UCSD-AML1 (cell line): Measurements from ENCODE around the gene LIG1.

ENCODE experiments used
- DNase-seq: peaks from one replicate; lab custom pipeline; 2025; ENCODE audit not compliant: unreplicated experiment; lab: John Stamatoyannopoulos, UW

Gene LIG1

DNA sequence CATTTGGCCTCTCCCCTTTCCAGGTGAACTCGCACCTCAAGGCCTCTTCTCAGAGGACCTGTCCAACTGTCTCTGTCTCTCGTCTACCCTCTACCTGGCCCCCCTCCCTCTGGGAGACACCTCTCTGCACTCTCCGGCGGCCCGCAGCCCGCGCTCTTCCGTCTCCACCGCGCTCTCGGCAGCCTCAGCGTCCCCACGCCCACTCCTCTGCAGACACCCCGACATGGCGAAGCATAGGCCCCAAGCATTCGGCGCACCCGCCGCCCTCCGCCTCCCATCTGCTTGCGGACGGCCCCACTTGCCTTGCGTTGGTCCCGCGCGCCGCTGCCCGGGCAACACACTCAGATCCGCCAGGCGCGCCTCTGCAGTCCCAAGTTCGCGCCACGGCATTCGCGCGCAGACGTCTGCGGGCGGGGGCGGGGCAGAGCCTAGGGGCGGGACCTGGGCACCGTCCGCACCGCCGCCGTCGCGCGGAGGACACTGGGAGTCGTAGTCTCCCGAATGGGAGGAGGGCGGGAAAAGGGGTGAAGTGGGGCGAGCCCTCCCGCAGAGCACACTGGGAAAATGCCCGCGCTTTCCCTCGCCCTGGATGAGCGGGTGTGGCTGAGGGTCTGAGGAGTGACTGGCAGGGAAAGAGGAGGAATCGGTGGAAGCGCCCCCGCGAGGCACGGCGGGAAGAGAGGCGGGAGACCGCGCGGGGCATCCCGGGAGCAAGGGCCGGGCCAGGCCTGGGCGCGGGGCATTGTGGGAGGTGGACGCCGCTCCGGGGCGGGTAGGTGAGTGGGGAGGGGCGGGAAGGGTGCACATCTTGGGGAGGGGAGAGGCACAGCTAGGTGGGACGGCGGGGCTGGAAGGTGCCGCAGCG lies at the start of gene LIG1, which contains the start of gene ZSWIM9:
Gene LIG1, minus strand, starts transcription at position 406 of the 865 bp plus-strand sequence. CDS start 4,778 bp downstream, outside the sequence.
Gene ZSWIM9, plus strand, starts transcription at position 742 of the 865 bp plus-strand sequence. CDS start 1,123 bp downstream, outside the sequence.
- peak; percentile 94 for DNase-seq

DNA sequence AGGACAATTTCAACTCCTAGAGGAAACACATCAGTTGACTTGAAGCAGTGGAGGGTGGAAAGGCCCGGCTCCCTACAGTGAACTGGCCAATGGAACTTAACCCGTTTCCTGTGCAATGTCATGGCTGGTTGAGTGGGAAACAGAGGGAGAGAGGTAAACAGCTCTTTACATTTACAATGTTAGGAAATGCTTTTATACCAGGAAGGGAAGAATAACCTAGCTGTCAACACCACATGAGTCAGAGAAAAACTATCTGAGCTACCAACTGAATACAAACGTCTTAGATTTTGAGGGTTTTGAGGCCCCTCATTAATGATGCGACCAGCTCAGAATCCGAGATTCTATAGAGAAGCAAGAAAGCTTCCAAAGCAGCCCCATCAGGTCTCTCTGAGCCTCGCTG lies 48.9 kb upstream of the LIG1 start:
- no peak for DNase-seq

DNA sequence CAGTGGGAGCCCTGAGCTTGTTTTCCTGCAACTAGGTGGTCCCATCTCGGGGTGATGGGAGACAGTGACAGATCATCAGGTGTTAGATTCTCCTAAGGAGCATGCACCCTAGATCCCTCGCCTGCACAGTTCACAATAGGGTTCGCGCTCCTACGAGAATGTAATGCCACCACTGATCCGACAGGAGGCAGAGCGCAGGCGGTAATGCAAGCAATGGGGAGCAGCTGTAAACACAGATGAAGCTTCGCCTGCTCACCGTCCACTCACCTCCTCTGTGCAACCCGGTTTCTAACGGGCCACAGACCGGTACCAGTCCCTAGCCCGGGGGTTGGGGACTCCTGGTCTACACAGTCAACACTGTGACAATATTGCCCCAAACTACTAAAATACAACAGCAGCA lies 46.8 kb upstream of the LIG1 start:
- no peak for DNase-seq

DNA sequence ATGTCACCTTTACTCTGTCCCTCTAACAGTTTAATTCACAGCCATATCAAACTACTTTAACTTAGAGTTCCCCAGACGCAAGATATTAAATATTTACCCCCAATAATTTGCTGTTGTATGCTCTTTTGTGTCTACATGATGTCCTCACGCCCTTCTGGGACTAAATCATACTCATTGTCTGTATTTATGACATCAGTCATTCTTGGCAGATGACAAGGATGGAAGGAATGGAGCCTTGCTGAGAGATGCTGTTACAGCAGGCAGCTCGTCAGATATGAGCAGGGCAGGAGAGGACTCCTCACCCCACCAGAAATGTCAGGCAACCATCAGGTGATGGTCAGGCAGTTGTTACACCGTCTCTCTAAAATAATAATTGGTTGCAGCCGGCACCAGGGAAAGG lies 43.8 kb upstream of the LIG1 start:
- DNase-seq: no peak

DNA sequence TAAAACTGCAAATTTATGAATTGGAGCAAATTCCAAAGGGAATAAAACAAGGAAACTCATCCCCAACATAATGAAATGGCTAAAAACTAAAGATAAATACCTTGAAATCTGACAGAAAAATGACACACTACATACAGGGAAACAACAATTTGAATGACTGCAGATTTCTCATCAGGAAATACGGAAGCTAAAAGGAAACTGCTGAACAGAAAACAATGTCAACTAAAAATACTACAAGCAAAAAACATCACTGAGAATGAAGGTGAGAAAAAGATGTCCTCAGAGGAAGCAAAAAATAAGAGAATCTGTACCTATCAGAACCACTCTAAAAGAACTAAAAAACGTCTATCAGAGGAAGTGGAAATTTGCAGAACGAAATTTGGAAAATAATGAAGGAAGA lies 39.9 kb upstream of the LIG1 start:
- no peak for DNase-seq

DNA sequence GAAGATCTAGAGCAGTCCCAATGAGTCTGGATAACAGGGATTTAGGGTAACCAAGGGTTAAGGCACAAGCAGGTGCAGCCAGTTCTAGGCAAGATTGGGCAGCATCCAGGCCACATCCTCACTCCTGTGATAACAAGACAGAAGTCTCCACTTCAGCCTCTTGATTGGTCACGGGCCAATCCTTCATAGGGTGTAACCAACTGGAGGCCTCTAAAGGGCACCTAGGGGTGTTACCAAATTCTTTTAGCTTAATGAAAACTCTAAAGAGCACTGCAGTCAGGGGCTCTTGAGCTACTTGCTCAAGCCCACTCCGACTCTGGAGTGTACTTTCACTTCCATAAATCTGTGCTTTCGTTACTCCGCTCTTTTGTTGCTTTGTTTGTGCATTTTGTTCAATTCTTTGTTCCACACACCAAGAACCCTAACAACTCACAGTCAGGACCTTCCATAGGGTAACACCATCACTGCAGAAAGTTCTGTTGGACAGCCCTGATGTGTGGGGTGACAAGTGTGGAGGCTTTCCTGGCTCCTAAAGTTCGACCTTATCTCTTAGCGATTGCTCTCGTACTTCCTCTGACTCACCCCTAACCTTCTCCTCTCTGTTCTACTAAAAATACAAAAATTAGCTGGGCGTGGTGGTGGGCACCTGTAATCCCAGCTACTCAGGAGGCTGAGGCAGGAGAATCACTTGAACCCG lies 36.4 kb upstream of the LIG1 start:
- no peak for DNase-seq

DNA sequence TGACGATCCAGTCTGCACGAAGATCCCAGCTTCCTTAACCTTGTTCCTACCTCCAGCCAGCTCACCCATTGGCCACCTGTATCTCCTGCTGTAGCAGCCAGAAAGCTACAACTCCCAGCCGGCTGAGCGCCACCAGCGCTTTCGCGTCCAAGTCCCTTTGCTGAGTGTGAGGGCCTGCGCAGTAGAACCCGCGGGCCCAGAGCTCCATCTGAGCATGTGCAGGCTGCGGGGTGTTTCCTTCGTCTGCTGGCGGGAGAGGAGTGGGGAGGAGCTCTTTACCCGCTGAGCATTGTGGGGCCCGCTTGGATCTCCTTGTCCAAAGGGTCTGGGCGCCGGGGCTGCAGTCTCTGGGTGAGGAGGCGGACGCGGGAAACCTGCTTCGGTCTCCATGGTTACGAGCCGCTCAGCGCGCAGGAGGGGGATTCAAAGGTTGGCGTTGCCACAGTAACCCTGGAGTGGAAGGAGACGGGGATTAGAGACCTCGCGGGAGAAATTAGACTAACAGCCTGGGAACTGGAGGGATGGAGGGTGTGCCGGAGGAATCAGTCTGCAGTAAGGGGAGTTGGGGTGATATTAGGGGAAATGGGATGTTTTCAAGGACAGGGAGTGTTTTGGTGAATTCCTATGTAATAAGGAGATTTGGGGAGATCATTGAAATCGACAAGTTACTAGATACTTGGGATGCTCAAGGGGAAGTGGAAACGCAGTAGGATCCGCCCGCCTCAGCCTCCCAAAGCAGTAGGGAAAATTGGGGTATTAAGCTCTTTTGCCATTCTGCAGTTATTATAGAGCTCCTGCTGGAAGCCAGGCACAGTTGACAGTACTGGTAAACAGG lies 33.9 kb upstream of the LIG1 start:
- DNase-seq: peak; percentile 92

DNA sequence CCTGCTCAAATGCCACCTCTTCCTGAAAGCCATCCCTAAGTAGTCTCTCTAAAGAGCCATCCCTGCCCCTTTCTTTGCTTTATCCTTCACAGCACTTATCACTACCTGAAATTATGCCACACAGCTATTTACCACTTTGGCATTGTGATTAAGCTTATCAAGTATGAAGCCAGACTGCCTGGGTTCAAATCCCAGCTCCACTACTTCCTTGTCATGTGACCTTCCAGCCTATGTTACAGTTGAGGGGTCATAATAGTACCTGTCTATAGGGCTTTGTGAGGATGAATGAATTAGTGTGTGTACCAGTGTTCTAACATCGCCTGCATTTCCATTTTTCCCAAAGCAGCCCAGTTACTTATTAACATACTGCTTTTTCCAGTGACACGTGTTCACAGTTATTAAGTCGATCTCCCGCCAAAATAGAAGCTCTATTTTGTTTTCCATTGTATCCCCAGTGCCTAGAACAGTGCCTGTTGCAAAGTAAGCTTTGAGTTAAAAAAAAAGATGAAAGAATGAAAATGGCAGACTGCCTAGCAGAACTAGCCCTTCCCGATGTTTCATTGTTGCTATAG lies 33.2 kb upstream of the LIG1 start:
- DNase-seq: no peak

DNA sequence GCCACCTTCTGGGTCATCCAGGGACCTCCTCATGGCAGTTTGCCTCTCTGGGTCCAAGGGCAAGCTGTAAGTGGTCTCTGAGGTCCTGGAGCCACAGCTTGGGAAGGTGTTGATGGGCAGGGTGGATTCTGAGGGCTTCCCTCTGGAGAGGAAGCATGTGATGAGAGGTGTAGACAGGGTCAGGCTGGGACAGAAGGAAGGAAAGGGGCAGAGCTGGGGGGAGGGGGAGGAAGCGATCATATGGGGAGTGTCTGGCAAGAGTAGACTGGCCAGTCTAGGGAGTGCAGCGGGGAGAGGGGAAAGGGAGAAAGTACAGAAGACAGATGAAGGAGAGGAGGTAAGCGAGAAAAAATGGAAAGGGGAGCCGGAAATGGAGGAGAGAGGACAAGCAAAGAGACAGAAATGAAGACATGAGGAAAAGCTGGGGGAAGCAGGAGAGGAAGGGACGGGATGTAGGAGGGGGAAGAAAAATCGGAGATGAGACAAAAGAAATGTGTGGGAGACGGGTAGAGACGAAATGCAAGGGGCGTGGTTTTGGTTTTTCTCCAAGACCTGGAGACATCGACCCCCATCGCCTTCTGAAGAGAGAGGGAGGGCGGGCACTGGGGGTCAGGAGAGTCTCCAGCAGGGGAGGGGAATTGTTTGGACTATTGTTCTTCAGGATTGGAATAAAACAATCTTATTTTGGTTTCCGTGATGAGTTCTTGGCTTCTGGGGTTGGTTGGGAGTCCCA lies 27.0 kb upstream of the LIG1 start:
- peak; percentile 49 for DNase-seq

DNA sequence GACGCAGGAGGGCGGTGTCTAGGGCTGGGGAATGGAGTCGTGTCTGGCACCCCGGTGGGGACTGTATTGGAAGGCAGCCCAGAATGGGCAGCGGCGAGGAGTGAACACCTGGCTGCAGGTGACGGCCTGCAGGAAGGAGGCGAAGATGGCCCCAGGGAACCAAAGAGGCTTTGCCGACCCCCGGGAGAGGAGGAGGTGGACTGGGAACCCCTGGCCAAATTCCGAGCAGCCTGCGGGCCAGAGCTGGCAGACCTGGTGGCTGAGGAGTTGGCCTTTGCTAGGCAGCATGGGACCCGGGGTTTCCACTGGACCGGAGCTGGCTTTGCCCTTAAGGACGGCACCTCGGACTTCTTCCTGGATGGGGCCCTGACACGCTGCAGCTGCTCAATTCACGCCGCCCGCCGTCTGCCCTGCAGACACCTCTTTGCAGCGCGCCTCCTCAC lies 26.2 kb upstream of the LIG1 start:
- no peak for DNase-seq

DNA sequence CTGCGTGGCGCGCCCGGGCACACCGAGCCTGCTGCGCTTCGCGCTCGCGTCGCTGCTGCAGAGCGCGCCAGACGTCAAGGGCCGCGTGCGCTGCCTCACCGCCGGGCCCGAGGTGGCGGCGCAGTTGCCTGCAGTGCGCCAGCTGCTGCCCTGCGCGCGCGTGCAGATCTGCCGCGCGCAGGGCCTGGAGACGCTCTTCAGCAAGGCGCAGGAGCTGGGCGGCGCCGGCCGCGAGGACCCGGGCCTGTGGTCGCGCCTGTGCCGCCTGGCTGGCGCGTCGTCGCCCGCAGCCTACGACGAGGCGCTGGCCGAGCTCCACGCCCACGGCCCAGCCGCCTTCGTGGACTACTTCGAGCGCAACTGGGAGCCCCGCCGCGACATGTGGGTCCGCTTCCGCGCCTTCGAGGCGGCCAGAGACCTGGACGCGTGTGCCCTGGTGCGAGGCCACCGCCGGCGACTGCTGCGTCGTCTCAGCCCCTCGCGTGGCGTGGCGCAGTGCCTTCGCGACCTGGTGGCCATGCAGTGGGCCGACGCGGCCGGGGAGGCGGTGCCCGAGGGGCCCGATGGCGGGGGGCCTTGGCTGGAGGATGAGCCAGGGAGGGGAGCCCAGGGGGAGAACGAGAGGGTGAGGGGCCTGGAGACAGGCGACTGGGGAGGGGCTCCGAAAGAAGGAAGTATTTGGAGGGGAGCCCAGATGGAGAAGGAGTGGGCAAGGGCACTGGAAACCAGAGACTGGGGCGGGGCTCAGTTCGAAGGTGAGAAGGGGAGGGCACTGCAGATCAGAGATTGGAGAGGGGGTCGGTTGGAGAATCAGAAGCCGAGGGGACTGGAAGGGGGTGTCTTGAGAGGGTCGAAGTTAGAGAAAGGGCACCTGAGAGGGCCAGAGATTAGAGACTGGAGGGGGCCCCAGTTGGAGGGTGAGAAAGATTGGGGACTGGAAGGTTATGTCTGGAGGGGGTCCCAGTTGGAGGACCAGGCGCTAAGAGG lies 25.0 kb upstream of the LIG1 start:
- no peak for DNase-seq

DNA sequence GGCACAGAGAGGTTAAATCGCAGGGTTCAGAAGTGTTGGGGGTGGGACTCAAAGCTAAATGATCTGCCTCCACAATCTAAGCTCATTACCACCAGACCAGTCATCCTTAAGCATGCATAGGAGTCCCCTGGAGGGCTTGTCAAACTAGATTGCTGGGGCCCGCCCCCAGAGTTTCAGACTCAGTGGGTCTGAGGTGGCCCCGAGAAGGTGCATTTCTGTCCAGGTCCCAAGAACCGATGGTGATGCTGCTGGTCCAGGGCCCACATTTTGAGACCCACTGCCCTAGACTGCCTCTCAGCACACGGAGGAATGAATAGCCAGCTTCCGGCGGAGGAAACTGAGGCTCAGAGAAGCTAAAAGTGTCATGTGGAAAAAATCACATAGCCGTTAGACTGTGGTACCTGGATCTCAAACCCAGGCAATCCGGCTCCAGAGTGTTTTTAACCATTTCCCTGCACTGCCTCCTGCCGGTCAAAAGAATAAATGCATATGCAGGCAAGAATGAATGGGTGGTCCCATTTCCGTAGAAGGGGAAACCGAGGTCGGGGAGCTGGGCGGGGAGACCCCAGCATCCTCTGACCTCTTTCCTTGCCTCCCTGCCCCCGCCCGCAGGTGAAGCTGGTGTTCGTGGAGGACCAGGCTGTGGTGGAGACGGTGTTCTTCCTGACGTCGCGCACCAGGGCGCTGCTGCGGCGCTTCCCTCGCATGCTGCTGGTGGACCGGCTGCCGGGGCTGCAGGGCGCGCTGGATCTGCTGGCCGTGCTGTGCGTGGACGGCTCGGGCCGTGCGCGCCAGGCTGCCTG lies 24.1 kb upstream of the LIG1 start:
- DNase-seq: no peak

DNA sequence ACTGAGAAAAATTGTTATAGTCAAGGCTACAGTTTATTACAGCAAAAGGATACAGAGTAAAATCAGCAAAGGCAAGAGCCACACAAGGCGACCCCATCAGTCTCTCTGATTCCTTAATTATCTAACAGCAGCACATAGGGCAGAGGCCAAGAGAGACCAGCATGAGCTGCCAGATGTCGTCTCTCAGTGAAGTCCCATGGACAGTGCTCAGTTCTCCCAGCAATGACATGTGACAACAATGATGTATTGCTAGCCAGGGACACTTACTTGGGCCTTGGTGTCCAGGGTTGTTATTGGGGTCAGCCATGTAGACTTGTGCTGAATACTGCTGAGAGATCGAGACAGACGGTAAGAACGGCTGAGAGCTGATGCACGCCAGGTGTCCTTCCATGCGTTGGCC lies 22.6 kb upstream of the LIG1 start:
- DNase-seq: no peak

DNA sequence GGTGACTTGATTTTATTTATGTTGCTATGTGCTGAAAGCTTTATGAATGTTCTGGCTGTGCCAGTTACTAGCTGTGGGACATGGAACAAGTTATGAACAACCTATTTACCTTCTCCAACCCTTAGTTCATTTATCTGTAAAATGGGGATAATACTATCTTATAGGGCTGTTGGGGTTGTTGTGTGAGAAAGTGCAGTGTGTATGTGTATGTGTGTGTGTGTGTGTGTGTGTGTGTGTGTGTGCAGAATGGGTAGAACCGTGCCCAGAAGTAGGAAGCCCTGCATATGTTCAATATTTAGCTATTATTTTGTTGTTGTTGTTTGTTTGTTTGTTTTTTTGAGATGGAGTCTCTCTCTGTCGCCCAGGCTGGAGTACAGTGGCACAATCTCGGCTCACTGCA lies 20.7 kb upstream of the LIG1 start:
- DNase-seq: no peak

DNA sequence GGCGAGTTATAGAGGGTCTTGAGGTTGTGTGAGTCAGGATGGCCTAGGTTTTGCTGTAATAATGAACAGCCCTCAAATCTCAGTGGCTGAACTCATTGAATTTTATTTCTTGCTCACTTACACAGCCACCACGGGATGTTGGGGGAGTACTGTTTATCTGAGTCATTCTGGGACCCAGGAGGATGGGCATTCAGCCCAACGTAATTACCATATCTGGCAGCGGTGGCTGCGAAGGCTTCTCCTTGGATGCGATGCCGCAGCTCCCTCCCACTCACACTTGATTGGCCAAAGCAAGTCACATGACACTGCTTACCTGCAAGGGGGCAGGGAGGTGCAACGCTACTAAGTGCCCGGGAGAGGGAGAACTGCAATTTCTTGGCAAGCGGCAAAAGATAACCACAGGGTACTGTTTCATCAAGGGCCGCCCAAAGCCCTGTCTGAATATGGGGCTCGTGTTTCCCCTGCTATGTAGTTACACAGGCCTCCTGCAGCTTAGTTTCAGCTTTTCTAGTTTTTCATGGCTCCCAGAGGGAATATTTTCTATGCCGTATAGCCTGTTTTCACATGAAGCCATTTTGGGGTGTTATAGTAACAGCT lies 20.2 kb upstream of the LIG1 start:
- no peak for DNase-seq

DNA sequence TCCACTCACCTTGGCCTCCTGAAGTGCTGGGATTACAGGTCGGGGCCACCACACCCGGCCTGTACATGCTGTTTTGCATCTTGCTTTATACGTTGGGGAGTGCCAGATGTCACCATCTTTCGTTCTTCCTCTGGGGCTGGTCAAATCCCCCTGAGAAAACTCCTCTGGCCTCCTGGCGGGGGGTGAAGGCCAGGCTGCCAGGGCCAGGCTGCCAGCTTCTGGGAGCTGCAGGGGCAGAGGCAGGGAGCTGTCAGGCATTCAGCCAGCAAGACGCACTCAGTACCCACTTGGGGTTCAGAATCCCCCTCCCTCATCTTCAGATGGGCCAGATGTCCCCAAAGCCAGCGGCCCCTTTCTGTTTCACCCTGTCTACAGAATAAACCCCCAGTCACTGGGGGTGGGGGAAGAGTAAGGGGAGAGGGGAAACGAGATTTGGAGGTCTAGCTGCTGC lies 16.4 kb upstream of the LIG1 start:
- DNase-seq: no peak

DNA sequence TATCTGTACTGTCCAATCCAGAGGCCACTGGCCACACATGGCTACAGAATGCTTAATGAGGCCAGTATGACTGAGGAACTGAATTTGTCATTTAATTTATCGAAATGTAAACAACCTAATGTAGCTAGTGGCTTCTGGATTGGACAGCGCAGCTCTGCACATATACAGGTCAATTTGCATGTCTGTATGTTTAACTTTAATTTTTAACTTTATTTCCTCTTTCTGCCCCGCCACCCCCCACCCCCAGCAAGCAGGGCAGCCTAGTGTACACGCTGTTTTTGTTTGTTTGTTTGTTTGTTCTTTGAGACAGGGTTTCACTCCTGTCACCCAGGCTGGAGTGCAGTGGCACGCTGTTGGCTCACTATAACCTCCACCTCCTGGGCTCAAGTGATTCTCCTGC lies 15.9 kb upstream of the LIG1 start:
- no peak for DNase-seq

DNA sequence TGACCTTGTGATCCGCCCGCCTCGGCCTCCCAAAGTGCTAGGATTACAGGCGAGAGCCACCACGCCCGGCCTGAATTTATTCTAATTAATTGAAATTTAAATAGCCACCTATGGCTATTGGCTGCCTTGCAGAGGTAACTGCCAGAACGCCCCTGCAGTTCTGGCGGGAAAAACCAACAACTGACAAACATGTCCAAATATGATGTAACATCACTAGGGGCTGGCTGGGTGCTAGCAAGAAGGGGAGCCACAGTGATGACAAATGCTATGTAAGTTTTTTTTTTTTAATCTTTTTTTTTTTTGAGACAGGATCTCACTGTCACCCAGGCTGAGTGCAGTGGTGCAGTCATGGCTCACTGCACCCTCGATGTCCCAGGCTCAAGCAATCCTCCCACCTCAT lies 13.2 kb upstream of the LIG1 start:
- no peak for DNase-seq
